Brain microvascular endothelial cell (primary cell): Measurements from ENCODE around the gene GABRP.

Source experiments
- DNase-seq: peaks from one replicate; pipeline ENCODE4 v3.0.0-alpha.2; 2020
- H3K27ac ChIP-seq: fragments of 250-450 bp; sonication (Bioruptor Pico); 2 replicates; pipeline ENCODE4 v1.5.1; 2020; ENCODE audit warnings: mild to moderate bottlenecking, moderate library complexity
- H3K27me3 ChIP-seq: fragments of 250-450 bp; sonication (Bioruptor Pico); replicated peaks from 2 replicates; pipeline ENCODE4 v1.5.1; 2020; ENCODE audit warnings: mild to moderate bottlenecking
- H3K36me3 ChIP-seq: fragments of 250-450 bp; sonication (Bioruptor Pico); replicated peaks from 2 replicates; pipeline ENCODE4 v1.5.1; 2020; ENCODE audit warnings: mild to moderate bottlenecking
- H3K4me3 ChIP-seq: 2 replicates; pipeline ENCODE4 v1.5.1; 2011; ENCODE audit warnings: low read depth, mild to moderate bottlenecking, control low read depth, low read length, moderate library complexity
- in situ Hi-C: cut with HindIII; loops from 2 replicates; pipeline ENCODE4 v1.10.0; 2017; ENCODE audit warnings: low sequenced_read_pairs, low pct_ligation_motif_present
- TF ChIP-seq, protein P1 (sequence below): IDR thresholded peaks from 2 replicates; pipeline ENCODE4 v1.5.1; 2011; ENCODE audit warnings: low read depth, mild to moderate bottlenecking, moderate library complexity, low read length, control low read depth, inconsistent platforms; ENCODE audit errors: missing control alignments

Gene GABRP

GRCh38 chr5:170846846-170847245, 63.3 kb downstream of the GABRP start:
- no peak overlapping the region for H3K27ac ChIP-seq
- TF ChIP-seq, protein P1, sequence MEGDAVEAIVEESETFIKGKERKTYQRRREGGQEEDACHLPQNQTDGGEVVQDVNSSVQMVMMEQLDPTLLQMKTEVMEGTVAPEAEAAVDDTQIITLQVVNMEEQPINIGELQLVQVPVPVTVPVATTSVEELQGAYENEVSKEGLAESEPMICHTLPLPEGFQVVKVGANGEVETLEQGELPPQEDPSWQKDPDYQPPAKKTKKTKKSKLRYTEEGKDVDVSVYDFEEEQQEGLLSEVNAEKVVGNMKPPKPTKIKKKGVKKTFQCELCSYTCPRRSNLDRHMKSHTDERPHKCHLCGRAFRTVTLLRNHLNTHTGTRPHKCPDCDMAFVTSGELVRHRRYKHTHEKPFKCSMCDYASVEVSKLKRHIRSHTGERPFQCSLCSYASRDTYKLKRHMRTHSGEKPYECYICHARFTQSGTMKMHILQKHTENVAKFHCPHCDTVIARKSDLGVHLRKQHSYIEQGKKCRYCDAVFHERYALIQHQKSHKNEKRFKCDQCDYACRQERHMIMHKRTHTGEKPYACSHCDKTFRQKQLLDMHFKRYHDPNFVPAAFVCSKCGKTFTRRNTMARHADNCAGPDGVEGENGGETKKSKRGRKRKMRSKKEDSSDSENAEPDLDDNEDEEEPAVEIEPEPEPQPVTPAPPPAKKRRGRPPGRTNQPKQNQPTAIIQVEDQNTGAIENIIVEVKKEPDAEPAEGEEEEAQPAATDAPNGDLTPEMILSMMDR: no peak
- H3K36me3 ChIP-seq: no peaks in the 10 kb centered on the region
- H3K27me3 ChIP-seq: no peaks in the 10 kb centered on the region
- no peak for DNase-seq
- in situ Hi-C loops: no loop called here
- H3K4me3 ChIP-seq: no peak overlapping the region

DNA sequence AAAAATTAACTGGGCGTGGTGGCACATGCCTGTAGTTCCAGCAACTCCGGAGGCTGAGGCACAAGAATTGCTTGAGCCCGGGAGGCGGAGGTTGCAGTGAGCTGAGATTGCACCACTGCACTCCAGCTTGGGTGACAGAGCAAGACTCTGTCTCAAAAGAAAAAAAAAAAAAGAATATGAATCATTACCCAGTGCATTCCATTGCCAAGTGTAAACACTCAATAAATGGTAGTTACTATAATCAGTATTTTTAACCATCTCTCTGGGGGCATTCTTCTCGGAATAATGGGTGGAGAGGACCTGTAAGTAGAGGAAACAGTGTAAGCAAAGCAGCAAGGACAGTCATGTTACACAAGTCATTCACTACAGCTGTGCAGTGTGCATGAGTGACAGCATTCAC, 64.5 kb downstream of the GABRP start:
- in situ Hi-C loops: no loop called here
- TF ChIP-seq, protein P1: no peak
- DNase-seq: peak; percentile 50

GRCh38 chr5:170849374-170849773, 65.8 kb downstream of the GABRP start:
- TF ChIP-seq, protein P1: peak; percentile 20
- in situ Hi-C loops: no loop called here
- no peak for DNase-seq
- Histone ChIP-seq H3K27me3 (no peaks in the 10 kb centered on the region), H3K4me3 (no peak overlapping the region), H3K36me3 (no peaks in the 10 kb centered on the region), H3K27ac (no peak overlapping the region)

More for the DNA sequence above, 64.5 kb downstream of the GABRP start:
- no peaks in the 10 kb centered on the region for H3K27me3 ChIP-seq
- no peak overlapping the region for H3K27ac ChIP-seq
- H3K36me3 ChIP-seq: no peaks in the 10 kb centered on the region
- H3K4me3 ChIP-seq: no peak overlapping the region

DNA sequence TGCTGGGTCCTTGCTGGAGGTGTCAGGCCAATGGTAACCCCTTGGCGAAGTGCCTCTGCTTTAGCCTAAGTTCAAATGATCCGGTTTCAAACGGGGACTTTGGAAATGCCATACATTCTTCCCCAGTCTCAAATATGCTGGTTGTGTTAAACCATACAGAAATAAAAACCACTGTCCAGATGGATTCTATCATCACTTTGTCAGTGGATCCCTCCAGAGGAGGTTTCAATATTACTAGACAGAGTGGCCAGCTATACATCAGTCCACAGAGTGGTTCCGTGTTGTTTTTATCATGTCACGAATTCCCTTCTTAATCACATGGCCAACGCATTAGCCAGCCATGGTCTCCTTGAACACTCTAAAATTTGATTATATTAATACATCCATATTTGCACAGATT, 71.0 kb downstream of the GABRP start:
- no peaks in the 10 kb centered on the region for H3K36me3 ChIP-seq
- TF ChIP-seq, protein P1: no peak
- no peaks in the 10 kb centered on the region for H3K27me3 ChIP-seq
- no peak for DNase-seq
- in situ Hi-C loops: no loop called here
- H3K27ac ChIP-seq: no peak overlapping the region
- H3K4me3 ChIP-seq: no peak overlapping the region

GRCh38 chr5:170857066-170857465, 73.5 kb downstream of the GABRP start:
- in situ Hi-C loops: no loop called here

GRCh38 chr5:170860415-170860814, 76.9 kb downstream of the GABRP start:
- Histone ChIP-seq H3K27ac (no peak overlapping the region), H3K36me3 (no peaks in the 10 kb centered on the region), H3K4me3 (no peak overlapping the region), H3K27me3 (no peaks in the 10 kb centered on the region)
- DNase-seq: no peak
- TF ChIP-seq, protein P1: no peak
- in situ Hi-C loops: no loop called here

More at GRCh38 chr5:170857066-170857465, 73.5 kb downstream of the GABRP start:
- no peaks in the 10 kb centered on the region for H3K36me3 ChIP-seq
- no peak overlapping the region for H3K4me3 ChIP-seq
- no peak overlapping the region for H3K27ac ChIP-seq
- no peak for DNase-seq
- no peaks in the 10 kb centered on the region for H3K27me3 ChIP-seq
- TF ChIP-seq, protein P1: no peak
